Activated CD4-positive, alpha-beta T cell treated with anti-CD3 and anti-CD28 coated beads, Interleukin-2, amount 50 U/mL, for 24 hours (primary cell): ENCODE data around the gene KAT2B.
A peak's percentile ranks its signal among the peaks of the same experiment; 100 is the strongest.
"Not testable (repeated sequence)": the region's sequence is repeated elsewhere in the genome, so short reads cannot be mapped to it uniquely, and the experiment has no call there.

Source experiments
- DNase-seq, 2 donors: peaks; one replicate each; pipeline ENCODE4 v3.0.0-alpha.2; 2020; ENCODE audit warnings: low read depth in 1 of 2, low spot score in 1 of 2

Gene KAT2B

DNA sequence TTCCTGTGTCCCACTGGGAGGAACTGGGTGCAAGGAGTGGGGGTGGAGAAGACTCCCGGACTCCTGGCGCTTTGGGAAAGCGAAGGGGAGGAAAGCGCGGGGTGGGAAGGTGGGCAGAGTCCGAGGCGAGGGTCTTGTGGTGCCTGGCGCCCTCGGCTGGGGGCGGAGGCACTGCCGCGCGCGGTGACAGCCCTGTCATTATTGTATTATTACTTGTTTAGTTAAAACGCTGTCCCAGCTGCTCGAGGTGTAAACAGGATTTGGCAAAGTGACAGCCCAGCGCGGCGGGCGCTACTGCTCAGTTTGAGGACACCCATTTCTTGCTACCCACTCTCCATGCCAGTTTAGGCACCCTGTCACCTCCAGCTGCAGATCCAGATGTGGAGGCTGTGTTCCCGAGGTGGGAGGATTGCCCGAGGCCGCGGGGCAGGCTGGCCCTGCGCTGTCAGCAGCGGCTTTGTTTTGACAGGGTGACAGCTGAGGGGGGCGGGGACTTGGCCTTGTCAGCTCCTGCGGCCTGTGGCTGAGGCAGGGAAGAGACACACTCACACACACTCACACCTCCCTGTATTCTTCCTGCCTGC is 1.0 kb downstream of the KAT2B start:
- peak in 1 of 2 donors; percentile 67 for DNase-seq

DNA sequence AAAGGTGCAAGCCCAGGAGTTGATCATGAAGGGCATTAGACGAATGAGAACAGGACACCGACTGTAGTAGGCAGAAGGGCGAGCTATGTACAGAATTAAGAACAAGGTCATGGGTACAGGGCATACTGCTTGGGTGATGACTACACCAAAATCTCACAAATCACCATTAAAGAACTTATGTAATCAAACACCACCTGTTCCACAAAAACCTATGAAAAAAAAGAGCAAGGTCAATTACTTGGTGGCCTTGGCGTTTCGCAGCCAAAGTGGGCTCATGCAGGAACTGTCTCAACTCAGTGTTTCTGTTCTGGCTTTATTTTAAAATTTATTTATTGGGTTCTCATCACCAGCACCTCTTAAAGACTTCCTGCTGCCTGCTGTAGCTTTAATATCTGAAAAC is 2.1 kb downstream of the KAT2B start:
- no peak for DNase-seq

- no peak for DNase-seq
Observed at GRCh38 chr3:20043396-20043795, 3.1 kb downstream of the KAT2B start.

DNA sequence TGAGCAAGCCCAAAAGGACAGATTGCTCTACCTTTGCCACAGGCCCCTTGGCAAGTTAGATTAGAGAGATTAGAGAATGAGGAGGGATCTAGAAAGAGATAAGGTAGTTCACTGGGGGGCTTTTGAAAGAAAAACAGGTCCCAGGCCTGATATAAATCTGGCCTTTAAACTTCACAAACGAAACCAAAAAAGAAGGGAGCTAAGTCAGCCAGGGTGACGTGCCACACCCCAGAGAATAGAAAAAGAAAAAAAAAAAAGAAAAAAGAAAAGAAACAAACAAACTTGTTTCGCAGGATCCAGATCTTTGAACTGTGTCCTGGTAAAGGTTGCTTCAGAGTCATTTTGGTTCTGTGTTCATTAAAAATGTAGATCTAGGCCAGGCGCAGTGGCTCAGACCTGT is 3.6 kb downstream of the KAT2B start:
- no peak for DNase-seq

- DNase-seq, result not testable (repeated sequence)
Observed at GRCh38 chr3:20045141-20045540, 4.9 kb downstream of the KAT2B start.

GRCh38 chr3:20046556-20046955 is 6.3 kb downstream of the KAT2B start:
- DNase-seq, result no peak

- DNase-seq, result no peak
Observed at GRCh38 chr3:20047341-20047779, 7.1 kb downstream of the KAT2B start.

DNA sequence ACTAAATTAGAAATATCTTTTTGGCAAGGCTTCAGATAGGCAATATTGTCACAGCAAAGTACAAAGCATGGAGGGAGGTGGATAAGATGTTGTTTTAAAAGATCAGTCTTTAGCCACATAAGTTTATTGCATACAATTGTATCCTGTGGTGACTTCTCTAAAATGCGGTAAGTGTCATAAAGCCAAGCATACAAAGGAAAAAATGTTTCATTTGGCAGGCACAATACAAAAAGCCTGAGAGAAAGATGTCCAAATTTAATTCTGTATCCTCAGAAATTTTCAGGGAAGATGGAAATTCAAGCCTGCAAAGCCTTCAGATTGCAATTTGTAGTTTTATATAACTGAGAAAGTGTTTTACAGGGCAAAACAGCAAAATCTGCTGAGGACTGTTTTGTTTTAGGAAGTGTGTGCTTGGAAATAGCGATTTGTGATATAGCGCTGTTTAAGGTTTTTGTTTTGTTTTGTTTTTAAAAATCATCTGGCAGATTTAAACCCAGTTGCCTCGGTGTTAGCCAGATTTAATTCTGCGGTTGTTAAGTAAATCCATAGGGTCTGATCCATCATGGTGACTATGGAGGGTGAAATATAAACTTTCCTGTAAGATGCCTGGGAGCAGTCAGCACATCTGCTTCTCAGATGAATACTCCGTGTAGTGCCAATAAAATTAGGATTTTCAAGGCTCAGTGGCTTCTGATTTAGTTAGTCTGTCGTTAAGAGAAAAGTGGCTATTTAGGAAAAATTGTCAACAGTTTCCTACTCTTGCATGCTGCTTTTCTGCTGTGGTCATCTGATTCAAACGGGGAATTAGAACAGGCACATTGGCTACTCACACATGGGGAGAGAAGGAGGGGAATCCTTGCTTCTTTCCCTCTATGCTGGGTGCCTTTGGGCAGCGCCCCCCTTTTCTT is 8.0 kb downstream of the KAT2B start:
- DNase-seq, result no peak

GRCh38 chr3:20051123-20051806 is 11.0 kb downstream of the KAT2B start:
- no peak for DNase-seq

DNA sequence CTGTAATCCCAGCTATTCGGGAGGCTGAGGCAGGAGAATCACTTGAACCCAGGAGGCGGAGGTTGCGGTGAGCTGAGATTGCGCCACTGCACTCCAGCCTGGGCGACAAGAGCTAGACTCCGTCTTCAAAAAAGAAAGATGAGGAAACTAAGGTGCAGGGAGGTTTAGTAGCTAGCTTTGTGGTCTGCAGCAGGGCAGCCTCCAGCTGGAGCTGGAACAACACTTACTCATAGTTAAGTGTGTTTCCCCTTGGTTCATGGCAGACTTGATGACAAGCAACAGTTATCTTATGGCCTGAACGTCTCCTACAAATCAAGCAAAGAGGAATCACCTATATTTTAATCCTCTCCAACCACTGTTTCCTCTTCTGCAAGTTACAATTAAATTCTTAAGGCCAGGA is 12.6 kb downstream of the KAT2B start:
- no peak for DNase-seq

DNA sequence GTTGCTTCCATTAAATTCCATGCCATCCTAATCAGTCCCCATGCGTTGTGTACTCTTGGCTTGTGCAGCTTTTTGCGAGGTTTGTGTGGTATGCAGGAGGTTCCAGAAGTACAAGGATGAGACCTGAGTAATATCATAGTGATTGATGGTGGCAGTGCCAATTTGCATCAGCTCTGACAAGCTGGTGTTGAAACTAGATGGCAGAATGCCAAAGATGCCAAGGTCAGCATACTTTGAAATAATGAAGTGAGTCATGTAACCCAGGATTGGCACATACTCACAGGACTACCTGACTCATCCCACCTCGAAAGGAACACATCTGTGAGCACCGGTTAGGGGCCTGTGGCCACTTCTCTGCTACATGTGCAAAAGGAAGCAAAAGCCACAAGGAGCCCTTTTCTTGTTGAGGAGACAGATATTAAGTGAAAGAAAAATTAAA is 14.3 kb downstream of the KAT2B start:
- DNase-seq, result peak in 1 of 2 donors; percentile 80

DNA sequence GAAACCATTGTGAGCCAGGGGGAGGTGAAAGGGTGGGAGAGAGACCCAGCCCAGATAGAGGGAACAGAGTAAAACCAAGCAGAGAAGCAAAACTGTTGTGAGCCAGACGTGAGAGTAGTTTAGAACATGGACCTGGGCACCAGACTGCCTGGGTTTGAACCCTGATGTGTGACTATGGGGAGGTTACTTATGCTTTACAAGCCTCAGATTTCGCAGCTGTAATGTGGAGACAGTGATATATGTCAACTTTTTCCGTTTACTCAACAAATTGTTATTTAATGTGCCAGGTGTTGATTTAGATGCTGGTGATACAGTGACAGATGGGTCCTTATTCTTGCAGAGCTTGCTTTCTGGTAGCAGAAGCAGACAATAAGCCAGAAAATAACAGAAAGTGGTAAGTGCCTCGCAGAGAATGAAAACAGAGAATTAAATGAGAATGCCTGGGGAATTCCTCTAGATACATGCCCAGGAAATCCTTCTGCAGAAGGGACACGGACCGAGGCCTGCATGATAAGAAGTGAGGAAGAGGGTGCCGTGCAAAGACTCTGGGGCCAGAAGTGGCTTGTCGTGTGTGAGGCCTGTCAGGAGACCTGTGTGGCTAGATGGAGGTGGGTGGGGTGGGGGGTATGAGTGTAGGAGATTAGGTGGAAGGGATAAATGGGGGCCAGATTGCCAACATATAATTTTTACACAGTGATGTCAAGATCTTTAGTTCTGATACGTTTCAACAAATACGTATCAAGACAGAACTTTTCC is 15.0 kb downstream of the KAT2B start:
- DNase-seq, result no peak

- no peak for DNase-seq
Observed at GRCh38 chr3:20055842-20056241, 15.6 kb downstream of the KAT2B start.

DNA sequence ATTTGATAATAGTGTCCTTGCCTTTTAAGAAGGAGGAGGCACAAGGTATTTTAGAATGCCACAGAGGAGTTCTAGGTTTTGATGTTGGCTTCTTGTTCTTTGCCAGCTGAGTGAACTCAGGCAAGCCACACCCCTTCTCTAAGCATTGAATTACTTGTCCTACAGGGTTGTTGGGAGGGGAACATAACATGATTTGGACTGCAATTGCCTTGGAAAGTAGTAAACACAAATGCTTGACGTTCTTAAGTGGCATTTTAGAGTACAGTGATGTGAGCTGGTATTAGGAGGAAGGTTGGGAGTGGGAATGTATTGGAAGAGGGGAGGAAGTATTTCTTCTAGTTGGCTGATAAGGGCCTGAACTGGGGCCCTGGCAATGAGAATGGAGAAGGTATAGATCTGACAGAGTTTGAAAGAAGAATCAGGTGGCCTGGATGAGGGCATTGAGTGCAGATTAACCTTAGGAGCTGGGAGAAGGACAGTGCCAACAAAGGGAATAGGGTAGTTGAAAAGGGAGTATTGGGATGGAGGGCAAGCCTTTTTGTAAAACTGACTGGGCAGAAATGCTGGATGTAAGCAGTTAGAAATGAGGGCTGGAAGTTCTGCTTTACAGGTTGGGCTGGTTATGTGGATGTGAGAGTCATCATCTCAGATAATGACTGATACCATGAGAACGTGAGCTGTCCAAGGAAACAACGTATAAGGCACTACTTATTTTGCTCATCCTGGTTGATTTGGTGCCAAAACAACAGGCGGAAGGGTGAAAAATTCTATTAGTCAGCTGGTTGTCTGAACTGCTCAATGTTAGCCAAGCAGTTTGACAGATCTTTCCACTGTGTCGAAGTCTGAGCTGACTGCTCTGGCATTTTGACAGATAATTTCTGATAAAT is 16.7 kb downstream of the KAT2B start:
- DNase-seq, result peak in 1 of 2 donors; percentile 28

- DNase-seq, result no peak
Observed at GRCh38 chr3:20057612-20058180, 17.4 kb downstream of the KAT2B start.

- no peak for DNase-seq
Observed at GRCh38 chr3:20059929-20060328, 19.7 kb downstream of the KAT2B start.

- no peak for DNase-seq
Observed at GRCh38 chr3:20060974-20061685, 20.9 kb downstream of the KAT2B start.

DNA sequence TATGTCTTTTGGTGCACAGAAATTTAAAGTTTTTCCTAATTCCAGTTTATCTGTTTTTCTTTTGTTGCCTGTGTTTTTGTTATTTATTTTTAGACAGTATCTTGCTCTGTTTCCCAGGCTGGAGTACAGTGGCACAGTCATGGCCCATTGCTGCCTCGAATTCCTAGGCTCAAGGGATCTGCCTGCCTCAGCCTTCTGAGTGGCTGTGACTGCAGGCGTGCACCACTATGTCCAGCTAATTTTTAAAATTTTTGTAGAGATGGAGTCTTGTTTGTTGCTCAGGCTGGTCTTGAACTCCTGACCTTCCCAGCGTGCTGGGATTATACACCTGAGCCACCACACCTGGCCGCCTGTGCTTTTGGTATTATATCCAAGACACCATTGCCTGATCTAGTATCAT is 22.8 kb downstream of the KAT2B start:
- DNase-seq, result no peak

DNA sequence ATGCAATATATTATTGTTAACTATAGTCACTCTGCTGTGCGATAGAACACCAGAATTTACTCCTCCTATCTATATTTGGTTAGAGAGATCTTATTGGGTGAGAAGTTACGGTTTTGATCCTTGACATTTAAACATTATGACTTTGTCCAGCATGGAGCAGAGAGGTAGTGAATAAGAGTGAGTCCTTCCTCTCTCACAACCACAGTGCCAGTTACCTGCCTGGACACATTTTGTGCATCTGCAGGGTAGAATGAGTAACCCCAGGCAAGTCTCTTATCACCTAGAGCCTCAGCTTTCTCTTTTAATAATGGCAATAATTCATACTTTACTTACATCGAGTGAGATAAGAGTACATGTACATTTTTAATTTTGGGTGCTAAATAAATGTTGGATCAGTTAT is 24.1 kb downstream of the KAT2B start:
- DNase-seq, result no peak
